HG03045 (cell line): ENCODE results near the gene FAM170B.

ENCODE experiments used
- ATAC-seq: cut with Tn5 transposase; IDR thresholded peaks from one replicate; pipeline ENCODE4 v1.9.1; 2021; ENCODE audit warnings: mild to moderate bottlenecking, moderate library complexity; ENCODE audit not compliant: unreplicated experiment

Gene FAM170B

DNA sequence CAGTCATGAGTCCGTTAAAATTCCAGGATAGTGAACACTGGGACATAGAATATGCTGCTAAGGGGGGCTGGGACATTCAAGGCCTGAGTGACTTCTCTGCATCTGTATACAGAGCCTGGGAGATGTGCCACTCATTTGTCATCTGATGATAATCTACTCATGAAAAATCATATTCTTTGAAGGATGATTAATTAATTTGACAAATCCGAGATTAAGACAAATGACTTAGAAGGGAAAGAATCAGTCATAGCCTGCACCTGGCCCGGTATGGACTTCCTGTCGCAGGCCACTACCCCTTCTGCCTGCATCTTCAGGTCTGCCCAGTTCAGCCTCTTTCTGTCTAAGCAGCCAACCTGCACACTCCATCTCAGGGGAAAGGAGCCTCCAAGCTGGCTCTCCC lies 18.8 kb upstream of the FAM170B start:
- no peak for ATAC-seq

DNA sequence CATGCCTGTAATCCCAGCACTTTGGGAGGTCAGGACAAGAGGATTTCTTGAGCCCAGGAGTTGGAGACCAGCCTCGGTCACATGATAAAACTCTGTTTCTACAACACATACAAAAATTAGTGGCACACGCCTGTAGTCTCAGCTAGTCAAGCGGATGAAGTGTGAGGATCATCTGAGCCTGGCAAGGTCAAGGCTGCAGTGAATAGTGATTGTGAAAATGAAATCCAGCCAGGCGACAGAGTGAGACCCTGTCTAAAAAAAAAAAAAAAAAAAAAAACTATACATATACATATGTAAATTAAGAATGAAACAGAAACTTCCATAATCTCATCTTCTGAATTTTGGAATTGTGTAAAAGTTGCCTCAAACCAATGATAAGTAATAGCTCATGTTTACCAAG lies 18.2 kb upstream of the FAM170B start:
- no peak for ATAC-seq

DNA sequence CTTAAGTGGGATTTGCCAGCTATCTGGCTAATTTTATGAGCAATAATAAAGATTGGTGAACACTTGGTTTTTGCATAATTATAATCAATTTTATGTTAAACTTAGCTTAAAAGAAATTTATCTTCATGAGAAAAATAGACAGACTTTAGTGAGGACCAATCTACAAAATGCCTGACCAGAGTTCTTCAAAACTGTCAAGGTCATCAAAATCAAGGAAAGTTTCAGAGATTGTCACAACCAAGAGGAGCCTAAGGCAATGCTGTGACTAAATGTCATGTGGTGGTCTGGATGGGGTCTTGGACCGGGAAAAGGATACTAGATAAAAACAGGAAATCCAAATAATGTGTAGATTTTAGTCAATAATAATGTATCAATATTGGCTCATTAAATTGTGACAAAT lies 17.7 kb upstream of the FAM170B start:
- ATAC-seq = no peak

DNA sequence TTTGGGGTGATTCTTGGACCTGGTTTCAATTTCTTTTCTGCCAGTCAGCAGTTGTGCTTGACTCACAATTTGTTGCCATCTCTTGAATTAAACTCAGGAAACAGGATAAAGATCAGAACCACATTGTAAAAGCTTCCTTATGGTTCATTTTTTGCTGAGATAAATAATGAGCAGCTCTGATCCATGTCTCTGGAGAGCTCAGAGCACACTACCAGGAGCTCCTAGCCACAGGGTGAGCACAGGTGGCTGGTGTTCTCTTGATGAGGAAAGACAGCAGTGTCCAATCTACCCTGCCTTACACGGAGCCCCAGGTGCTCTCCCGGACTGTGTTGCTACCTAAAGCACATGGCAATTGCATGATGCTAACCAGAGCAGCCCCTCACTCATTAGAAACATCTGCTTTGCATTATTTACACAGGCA lies 17.2 kb upstream of the FAM170B start:
- no peak for ATAC-seq

DNA sequence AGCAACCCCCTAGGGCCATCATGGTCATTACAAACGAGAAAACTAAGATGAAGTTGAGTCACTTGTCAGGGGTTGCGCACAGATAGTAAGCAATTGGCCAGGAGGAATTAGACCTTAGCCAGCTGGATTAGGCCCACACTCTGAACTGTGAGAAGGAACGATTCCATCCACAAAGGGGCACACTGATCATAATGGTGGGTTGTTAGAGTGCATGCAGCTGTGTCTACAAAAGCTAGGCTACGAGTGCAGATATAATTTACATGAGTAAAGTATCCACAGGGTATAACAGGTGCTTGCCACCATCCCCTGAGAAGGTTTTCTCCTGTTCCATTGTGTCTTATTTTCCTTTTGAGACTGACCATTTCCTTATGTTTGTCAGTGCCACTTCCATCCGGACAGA lies 16.6 kb upstream of the FAM170B start:
- no peak for ATAC-seq

DNA sequence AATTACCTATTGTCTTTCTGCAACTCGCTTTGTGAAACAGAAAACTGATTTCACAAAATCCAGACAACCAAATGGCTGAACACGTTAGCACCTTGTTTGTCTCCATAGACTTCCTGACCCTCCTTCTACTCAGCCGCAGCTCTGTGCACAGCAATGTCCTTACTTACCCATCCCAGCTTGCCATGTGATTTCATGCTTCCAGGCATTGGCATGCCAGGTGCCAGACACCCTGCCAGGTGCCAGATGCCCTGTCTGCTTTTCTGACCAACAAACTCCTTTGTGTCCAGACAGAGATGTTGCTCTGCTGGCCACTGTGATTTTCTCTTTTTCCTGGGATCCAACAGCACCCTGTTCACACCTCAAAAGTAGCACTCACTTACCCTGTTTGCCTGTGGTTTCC lies 16.1 kb upstream of the FAM170B start:
- ATAC-seq = no peak

DNA sequence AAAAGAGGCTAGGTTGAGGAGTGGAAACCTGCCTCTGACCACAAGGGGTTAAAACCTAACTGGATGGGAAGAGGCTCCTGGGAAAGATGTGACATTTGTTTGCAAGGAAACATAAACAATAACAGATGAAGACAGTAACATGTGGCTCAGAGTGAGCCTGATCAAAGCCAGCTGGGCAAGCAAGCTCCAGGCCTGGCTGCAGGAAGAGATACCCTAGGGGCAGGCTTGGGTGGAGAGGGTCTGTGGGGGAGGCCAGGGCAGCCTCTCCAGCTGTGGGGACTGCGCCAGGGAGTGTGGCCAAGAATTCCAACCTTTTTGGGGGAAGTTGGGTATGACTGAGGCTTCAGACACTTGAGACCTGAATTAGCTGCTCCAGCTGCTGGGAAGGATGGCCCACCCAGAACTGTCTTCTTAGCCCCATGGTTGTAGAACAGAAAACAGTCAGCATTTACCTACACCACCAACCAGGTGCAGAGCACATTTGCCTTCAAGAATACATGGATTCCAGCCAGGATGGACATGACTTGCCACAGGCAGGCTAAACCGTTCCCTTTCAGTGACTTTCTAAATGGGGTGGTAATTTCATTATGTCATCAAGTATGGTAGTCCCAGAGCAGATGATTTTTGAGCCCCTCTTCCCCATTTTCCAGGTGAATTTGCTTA lies 10.4 kb upstream of the FAM170B start:
- ATAC-seq = no peak

DNA sequence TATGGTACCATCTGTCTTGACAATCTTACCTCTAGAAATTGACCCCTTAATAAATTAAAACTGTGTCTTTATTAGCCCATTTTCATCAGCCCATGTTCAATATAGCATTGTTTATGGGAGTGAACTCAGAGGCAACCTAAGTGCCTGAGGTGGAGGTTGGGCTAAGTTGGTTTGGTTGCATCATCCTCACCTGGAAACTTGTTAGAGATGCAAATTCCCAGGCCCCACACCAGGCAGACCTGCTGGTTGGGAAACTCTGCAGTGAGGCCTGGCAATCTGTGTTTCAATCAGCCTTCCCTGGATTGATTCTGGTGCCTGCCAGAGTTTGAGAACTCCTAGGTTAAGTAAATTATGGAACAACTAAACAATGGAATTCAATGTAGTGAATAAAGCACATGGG lies 9.4 kb upstream of the FAM170B start:
- ATAC-seq = no peak

DNA sequence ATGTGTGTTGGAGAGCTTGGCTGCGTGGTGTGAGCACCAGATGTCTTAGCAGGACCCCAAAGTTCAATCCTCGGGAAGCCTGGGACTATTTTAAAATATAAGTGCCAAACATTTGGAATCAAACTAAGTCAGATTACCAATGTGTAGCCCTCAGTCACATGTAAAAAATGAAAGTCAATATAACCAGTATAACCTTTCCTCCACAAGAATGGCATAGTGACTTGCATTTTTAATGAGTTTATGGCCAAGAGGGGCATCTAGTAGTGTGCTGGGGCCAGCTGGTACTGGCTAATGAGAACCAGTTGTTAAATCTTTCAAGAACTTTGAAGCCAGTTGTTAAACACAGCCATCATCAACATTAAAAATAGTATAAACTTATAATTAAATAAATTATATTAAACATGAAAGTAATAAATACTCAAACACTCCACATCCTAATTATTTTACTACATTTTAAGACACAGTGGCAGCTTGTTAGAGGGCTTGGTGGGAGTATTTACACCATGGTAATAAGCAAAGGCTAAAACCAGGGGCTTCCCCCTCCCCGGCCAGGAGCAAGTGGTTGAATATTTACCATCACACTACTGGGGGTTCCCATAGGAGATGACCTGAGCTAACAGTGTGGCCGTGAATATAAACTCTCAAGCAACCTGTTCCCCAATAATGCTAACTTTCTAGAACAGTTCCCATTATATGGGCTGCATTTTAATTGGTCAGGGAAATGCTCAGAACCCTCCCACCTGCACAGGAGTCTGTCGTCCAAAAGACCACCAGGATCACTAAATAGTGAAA lies 7.9 kb upstream of the FAM170B start:
- no peak for ATAC-seq

DNA sequence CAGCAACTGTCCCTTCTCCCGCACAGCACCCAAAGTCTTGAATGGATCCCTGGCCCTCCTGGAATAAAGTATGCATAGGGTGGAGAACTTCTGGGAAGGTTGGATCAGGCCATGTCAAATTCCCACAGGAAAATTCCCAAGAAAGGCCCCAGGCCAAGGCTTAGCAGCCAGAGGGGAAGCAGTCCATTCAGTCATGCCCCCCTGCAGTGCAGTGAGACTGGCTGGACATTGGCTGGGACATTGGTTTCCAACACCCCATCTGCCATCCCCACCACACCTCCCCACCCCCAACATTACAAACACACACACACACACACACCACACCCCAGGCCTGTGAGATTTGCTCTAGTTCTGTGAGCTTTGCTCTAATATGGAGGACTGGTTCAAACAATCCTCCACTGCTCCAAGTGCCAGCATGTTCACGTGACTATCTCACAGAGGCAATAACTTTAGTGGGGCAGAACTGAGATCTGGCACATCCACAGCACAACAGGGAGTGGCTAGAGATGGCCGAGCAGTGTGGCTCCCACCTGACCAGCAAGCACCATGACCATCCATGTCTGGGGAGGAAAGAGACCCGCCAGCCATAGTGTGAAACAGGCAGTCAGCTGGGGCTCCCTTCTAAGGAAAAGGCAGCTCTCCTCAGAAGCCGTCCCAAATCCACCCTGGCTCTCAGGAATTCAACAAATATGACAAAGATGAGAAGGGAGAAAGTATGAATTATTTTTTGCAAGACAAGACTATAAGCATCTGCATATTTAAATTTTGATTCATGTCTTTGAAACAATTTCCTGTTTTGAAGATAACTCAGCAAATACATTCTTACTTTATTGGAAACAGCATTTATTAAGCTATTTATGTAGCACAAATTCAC lies 6.7 kb upstream of the FAM170B start:
- ATAC-seq = no peak

DNA sequence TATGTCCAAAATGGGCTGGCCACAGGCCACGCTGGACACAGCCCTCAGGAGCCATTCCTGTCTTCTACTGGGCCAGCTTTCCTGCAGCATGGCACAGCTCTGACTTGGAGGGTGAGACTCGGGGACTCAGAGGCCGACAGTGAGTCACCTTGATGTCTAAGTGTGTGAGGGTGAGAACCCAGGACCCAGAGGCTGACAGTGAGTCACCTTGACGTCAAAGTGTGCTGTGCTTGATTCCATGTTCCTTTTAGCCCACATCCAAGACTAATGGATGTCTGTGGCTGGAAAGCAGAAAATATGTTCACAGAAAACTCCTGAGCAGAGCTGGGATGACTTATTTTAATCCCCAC lies 6.0 kb upstream of the FAM170B start:
- no peak for ATAC-seq

DNA sequence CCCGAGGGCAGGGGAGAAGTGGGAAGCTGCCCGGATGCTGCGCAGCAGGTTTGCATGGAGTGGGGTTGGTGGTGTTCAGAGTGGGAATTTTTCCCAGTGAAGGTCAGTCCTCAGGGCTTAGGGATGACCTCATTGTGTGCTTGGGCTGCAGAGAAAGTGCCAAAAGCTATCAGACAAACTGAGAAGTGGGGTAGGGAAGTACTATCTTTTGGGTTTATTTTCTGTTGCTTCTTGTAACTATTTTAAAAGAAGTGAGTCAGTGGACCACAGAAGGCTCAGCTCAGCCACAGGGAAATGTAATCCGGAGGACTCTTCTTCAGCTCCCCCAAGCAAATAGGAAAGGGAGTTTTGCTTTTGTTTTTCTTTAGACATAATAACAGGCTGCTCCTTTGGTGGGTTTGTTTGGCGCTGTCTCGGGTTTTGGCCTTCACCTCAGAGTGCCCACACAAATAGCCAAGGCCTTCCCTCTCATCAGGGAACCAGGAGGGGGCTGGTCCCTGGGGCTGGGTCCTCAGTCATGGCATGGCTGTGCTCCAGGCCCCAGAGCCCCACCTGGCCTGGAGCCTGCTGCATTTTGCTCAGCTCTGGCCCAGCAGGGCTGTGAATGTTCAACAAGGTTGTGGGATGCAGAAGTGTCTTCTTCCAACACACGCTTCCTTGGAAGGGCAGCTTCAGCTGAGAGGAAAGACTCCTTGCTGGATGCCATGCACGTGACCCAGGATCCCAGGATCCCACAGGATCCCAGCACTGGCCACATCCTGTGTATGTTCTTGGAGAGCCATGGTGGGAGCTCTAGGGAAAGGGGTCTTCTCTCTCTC lies 5.4 kb upstream of the FAM170B start:
- no peak for ATAC-seq

DNA sequence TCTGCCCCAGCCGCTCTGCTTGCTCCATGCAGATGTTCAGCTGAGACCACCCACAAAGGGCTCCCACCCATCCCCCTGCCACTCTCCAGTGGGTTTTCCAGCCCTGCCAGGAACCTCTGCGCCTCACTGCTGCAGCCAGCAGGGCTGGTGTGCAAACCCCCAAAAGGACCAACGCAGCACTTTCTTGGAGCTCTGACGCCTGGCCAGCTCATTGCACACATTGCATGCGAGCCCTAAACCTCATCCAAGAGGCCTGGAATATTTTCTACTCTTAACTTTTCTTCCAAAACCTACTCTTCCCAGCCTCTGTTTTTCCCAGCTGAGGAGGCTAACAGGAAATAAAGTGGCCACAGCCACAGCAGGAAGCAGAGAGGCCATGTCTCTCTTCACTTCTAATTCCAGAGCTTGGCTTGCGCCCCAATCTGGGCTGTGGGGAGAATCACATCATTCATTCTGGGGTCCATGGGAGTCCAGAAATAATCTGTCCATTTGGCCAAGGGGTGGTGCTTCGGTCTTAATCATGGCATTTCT lies 4.6 kb upstream of the FAM170B start:
- ATAC-seq = no peak

DNA sequence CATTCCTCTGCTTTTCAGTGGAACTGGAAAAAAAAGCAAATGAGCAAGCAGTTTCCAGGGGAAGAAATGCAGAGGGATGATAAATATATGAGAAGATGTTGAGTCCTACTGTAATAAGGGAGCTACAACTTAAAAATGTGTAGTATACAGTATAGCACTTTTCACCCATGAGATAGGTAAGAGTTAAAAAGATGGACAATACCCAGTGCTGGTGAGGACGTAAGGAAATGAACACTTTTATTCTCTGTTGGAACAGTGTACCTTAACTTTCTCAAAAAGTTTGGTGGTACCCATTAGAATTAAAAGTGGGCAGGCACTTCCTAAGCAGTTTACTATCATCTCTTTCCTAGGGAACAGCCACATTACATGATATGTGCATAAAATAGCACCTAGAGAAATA lies 2.7 kb upstream of the FAM170B start:
- ATAC-seq = no peak

DNA sequence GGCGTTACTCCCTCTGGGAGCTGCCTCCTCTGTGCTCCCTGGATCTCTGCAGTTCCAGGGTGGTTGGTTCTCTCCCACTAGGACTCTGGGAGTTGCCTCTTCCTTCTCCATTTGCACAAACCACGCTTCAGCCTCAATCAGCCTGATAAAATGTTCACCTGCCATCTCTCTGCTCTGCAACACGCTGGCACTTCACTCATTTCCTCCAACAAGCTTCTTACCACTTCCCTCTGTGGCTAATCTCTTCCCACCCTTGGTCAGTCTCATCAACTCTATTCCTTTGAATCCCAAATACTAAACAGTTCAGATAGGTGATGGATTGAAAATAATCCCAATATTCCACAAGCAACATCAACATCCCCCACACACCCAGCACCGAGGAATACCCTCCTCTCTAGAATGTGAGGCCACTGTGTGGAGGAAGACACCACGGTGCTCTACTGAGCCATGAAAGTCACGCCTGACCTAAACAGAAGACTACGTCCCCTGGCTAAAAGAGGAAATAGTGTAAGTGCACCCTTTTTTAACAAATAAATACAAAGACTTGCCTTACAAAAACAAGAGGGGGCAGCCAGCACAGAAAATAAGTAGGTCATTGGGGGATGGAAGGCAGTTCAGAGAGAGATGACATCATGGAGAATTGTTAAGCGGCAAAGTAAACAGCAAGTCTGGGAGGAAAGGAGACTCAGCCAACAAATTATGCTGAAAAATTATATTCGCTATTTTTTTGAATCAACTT lies 1.9 kb upstream of the FAM170B start:
- ATAC-seq = no peak

DNA sequence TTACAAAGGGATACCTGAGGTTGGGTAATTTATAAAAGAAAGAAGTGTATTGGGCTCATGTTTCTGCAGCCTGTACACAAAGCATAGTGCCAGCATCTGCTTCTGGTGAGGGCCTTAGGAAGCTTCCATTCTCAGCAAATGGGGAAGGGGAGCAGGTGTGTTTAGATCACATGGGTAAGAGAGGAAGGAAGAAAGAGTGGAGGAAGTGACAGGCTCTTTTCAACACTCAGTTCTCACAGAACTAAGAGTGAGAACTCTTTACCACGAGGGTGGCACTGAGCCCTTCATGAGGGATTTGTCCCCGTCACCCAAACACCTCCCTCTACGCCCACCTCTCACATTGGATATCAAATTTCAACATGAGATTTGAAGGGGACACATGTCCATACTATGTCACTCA lies 506 bp upstream of the FAM170B start:
- ATAC-seq = no peak

DNA sequence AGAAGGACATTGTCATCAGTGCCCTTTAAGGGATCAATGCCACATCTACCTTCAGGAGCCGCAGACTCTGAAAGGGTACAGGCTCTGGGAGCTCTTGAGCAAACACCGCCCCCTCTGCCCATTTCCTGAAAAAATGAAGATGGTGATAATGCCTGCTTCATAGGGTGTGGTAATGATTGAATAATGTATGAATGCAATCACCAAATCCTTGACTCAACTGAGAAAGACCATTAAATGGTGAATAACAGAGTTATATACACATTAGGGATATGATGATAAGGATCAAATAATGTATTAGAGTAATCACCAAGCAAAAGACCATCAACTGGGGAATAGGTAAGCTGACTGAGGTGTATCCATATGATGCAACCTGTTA lies 1.5 kb downstream of the FAM170B start:
- ATAC-seq = no peak

DNA sequence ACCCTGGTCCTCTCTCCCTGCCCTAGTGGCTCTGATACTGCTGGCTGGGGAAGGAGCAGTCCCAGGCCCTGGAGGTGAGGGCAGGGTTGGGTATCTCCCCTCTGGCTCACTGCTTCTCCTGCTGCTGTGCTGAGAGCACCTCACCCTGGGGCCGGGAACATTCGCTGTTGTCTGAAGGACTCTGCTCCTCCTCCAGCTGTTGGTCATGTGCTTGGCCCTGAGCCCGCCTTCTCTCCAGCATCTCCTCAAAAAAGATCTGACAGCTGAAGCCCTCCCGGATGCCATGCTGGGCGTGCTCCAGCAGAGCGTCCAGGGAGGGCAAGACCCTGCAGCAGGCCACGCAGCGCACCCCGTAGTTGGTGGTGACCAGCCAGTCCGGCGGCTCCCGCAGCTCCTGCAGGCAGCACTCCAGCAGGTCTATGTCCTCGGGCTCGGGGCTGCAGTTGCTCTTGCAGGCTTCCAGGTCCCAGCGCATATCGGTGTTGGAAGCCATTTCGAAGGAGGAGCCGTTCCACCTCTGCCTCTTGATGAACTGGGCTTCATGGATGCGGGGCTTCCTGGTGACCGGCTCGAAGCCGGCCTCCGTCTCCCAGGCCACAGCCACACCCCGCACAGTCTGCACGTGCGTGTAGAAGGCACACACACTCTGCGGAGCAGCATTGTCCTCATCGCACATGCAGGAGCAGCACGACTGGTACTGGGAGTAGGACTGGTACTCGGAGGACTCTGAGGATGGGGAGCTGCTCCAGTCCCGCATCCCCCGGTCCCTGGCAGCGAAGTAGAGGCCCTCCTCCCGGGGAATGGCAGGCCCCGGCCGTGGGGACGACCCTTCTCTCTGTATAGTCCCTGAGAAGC lies 2.1 kb downstream of the FAM170B start:
- ATAC-seq = no peak

DNA sequence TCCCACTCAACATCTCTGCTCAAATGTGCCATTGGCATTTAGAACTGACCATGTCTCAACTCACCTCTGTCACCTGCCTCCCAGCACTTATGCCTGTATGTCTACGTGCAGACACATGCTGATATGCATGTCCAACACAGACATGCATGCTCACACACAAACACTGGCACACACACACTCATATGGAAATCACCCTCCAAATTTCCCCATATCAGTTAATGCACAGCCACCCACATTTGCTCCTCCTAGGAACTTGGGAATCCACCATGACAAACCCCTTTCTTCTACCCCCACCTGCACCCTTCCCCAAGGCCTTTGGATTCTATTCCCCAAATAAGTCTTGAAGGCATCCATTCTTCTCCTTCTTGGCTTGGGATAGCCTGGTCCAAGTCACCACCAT lies 4.4 kb downstream of the FAM170B start:
- no peak for ATAC-seq
